ENCODE measurements around the gene UVRAG.
"Not testable (repeated sequence)": the region's sequence is repeated elsewhere in the genome, so short reads cannot be mapped to it uniquely, and the experiment has no call there.

UVRAG gene

GRCh38 chr11:75845324-75845723, 30.3 kb downstream of the UVRAG start:
- no peak for DNase-seq (ENCODE audit: low spot score)

GRCh38 chr11:75849894-75850293, 34.9 kb downstream of the UVRAG start:
- DNase-seq (ENCODE audit: low spot score), result no peak

GRCh38 chr11:75850787-75851186, 35.8 kb downstream of the UVRAG start:
- DNase-seq (ENCODE audit: low spot score), result no peak

GRCh38 chr11:75851203-75851602, 36.2 kb downstream of the UVRAG start:
- DNase-seq (ENCODE audit: low spot score), result no peak

- DNase-seq (ENCODE audit: low spot score), result no peak
Observed at GRCh38 chr11:75852406-75853017, 37.5 kb downstream of the UVRAG start.

GRCh38 chr11:75853563-75853962, 38.6 kb downstream of the UVRAG start:
- not testable (repeated sequence) for DNase-seq (ENCODE audit: low spot score)

- DNase-seq (ENCODE audit: low spot score), result no peak
Observed at GRCh38 chr11:75853971-75854370, 39.0 kb downstream of the UVRAG start.

- DNase-seq (ENCODE audit: low spot score), result no peak
Observed at GRCh38 chr11:75855206-75855605, 40.2 kb downstream of the UVRAG start.

GRCh38 chr11:75856912-75857311, 41.9 kb downstream of the UVRAG start:
- DNase-seq (ENCODE audit: low spot score), result no peak

- no peak for DNase-seq (ENCODE audit: low spot score)
Observed at GRCh38 chr11:75858042-75858441, 43.0 kb downstream of the UVRAG start.

GRCh38 chr11:75858613-75859012, 43.6 kb downstream of the UVRAG start:
- DNase-seq (ENCODE audit: low spot score), result no peak

GRCh38 chr11:75859614-75860013, 44.6 kb downstream of the UVRAG start:
- DNase-seq (ENCODE audit: low spot score), result no peak

GRCh38 chr11:75862437-75862836, 47.4 kb downstream of the UVRAG start:
- no peak for DNase-seq (ENCODE audit: low spot score)

GRCh38 chr11:75867778-75868374, 52.9 kb downstream of the UVRAG start:
- peak; percentile 60 for DNase-seq (ENCODE audit: low spot score)

GRCh38 chr11:75868990-75869389, 54.0 kb downstream of the UVRAG start:
- DNase-seq (ENCODE audit: low spot score), result no peak

GRCh38 chr11:75869661-75870455, 54.8 kb downstream of the UVRAG start:
- DNase-seq (ENCODE audit: low spot score), result no peak

GRCh38 chr11:75872887-75873416, 57.9 kb downstream of the UVRAG start:
- DNase-seq (ENCODE audit: low spot score), result no peak

GRCh38 chr11:75873417-75874221, 58.6 kb downstream of the UVRAG start:
- no peak for DNase-seq (ENCODE audit: low spot score)

- DNase-seq (ENCODE audit: low spot score), result no peak
Observed at GRCh38 chr11:75874684-75875341, 59.8 kb downstream of the UVRAG start.

GRCh38 chr11:75877327-75877726, 62.3 kb downstream of the UVRAG start:
- DNase-seq (ENCODE audit: low spot score), result not testable (repeated sequence)

GRCh38 chr11:75877931-75878330, 62.9 kb downstream of the UVRAG start:
- DNase-seq (ENCODE audit: low spot score), result not testable (repeated sequence)

- no peak for DNase-seq (ENCODE audit: low spot score)
Observed at GRCh38 chr11:75878933-75879332, 63.9 kb downstream of the UVRAG start.
